M059J (cell line): ENCODE results near the gene CD79A. TPM values are rescaled to one million over a fixed set of nuclear protein-coding genes. Genes with fewer than 3 reads are reported as not detected.

ENCODE experiments used
- DNase-seq: peaks from one replicate; pipeline ENCODE4 v3.0.0-alpha.2; 2012; ENCODE audit warnings: low read depth
- total RNA-seq: library from RNA; depleted of rRNA; stranded (reverse); fragments of >200 nt; shearing (Covaris generic); gene quantifications from 2 replicates; pipeline ENCODE4 v1.2.3, GENCODE V29; 2014; rRNA removed

Gene CD79A
- 0.12 TPM in 1 of 2 replicates, not detected in the other for total RNA-seq

DNA sequence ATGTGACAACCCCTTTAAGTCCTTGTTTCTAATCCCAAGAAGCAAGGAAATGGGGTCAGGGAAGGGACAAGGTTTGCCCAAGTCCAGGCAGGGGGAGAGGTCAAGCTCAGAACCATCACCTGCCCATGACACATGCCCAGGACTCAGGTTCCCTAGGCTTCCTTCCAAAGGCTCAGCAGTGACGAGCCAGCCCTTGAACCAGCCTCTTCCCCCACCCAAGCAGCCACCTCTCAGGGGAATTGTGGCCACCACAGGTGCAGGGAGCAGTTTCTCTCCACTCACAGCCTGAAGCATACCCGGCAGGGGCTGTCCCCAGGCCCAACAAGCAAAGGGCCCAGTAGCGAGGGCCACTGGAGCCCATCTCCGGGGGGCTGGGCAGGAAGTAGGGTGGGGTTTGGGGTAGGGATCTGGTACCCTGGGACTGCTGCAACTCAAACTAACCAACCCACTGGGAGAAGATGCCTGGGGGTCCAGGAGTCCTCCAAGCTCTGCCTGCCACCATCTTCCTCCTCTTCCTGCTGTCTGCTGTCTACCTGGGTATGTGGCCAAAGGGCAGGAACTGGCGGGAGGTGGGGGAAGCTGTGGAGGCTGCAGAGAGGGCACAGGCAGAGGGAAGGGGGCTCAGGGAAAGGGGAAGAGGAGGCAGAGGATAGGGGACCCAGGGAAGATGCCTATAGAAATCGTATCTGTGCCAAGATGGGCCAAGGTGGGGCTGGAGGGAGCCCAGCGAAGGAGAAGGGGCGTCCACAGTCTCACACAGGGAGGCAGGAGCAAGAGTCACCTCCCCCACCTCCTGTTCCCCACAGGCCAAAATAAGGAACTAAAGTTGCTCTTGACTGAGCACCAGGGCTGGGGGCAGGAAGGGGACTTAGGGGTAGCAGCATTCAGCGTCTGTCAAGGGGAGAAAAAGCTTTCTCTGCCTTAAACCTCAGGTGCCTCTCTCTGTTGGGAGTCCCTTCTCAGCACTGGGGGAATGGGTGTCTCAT lies at the start of gene CD79A:
CD79A (plus strand) TSS at position 433 of the 986 bp plus-strand sequence; CDS start at position 459, 26 bp downstream.
- no peak for DNase-seq

DNA sequence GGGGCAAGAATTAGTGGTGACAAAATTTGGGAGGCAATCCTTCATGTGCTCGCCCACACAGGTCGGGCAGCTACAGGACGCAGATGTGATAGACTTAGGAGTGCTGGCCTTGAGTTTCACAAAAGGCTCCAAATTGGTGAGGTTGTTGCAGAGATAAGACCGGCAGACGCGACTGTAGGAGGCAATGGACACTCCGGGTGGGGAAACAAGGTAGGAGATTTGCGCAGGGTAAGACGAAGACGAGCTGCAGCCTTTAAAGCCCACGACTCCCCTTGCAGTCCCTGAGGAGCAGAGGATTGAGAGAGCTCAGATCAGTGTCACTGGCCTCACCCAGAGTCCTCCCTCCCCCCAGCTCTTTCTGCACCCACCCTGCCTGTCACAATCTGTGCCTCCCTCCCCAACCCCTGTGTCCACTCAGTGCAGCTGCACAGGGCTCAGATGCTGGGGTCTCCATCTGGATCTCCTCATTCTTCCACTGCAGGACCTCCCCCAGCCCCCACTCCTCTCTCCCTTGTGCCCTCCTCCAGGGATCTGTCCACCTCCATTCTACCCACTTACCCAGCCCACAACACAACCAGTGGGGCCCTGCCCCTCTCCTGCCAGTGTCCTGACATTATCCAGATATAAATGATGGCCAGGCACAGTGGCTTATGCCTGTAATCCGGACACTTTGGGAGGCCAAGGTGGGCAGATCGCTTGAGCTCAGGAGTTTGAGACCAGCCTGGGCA lies 38.9 kb upstream of the CD79A start:
- DNase-seq, result no peak

DNA sequence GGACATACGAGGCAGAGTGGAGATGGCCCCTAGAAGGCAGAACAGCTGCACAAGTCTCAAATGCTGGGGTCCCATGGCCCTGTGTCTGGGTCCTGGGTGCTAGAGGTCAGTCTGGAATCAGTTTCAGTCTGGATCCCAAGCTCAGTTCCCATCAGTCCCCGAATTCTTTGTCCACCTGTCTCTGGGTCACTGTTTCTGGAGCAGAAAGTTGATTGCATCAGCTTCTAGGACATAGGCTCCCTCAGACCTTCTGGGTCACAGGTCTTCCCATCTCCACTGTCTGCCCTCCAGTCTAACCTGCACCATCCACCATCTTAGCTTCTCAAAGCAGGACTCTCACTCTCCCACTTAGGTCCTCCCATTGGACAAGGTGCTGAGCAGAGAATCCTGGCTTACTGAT lies 37.9 kb upstream of the CD79A start:
- no peak for DNase-seq

DNA sequence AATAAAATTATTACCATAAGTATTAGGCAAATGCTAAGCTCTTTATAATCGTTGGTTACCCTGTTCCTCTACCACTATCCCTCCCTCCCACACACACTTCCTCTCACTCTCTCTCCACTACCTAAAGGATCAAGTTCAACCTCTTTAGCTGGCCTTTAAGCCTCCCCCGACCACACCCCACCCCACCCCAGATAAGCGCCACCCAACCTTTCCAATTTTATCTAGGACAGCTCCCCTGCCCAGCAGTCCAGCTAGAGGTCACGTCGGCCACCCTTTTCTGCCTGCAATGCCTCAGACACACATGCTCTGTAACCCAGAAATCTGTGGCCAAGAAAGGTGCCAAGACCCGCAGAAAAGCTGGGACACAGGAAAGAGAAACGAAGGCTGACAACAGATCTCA lies 33.7 kb upstream of the CD79A start:
- no peak for DNase-seq

DNA sequence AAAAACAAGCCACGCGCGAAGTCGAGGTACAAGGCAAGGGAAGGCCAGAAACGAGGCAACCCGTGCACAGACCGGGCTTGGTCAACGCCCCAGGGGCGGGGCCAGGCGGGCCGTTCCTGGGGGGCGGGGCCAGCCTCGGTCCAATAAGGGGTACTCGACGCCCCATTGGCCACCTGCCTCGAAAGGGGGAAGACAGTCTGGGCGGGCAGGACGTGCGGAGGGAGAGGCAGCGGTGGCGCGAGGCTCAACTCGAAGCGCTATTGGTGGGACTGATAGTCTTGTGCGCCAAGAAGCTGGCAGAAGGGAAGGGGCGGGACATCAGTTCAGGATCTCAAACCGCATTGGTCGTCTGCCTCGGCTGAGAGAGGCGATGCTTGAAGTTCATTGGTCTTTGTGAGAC lies 32.5 kb upstream of the CD79A start, which contains the start of gene LYPD4:
LYPD4 (minus strand) TSS at position 83 of the 400 bp plus-strand sequence. CDS start 5,398 bp downstream, outside the sequence.
- DNase-seq, result no peak

DNA sequence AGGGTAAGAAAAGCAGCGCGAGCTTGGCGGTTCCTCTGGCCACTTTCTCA lies 32.3 kb upstream of the CD79A start, which contains the start of gene DMRTC2:
DMRTC2 (plus strand) TSS at position 42 of the 50 bp plus-strand sequence. CDS start 2,387 bp downstream, outside the sequence.
- DNase-seq, result no peak

DNA sequence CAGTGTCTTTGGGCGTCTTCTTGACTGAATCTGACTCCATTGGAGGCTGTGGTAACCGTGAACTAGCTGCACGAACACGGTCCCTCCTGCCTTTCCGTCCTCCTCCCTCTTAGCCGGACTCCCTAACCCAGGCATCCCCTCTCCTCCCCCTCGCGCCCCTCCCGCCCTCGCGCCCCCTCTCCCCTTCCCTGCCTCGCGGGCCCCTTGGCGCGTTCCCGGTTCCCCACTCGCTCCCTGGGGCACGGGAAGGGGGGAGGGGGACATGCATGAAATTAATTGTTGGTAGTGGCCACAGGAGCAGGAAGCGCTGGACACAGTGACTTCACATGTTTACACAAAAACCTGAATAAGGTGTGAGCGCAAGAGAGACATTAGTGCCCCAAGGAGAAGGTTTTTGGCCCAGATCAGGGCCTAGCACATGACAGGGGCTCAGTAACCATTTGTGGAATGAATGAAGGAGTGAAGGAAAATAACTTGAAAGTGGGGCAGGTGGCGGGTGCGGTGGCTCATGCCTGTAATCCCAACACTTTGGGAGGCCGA lies 32.0 kb upstream of the CD79A start:
- DNase-seq, result no peak

DNA sequence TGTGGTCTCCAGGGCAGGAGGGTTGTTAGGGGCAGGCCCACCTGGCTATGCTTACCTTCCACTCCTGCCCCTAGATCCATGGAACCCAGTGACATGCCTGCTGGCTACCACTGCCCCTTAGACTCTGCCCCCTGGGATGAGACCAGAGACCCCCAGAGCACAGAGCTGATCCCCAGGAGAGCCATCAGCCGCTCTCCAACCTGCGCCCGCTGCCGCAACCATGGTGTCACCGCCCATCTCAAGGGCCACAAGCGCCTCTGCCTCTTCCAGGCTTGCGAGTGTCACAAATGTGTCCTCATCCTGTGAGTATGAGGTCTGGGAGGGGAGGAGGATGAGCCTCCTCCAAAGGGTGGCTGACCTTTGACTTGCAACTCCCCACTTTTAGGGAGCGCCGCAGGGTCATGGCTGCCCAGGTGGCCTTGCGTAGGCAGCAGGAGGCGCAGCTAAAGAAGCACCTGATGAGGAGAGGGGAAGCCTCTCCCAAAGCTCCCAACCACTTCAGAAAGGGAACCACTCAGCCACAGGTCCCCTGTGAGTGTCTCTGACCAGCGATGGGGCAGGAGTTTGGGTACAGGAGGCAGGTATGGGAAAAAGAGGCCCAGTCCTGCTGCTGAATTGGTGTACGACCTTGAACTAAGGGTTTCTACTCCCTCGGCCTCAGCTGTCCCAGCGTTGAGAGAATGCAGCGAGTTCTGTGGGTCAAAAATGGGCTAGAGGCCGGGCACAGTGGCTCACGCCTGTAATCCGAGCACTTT lies 29.6 kb upstream of the CD79A start:
- no peak for DNase-seq

DNA sequence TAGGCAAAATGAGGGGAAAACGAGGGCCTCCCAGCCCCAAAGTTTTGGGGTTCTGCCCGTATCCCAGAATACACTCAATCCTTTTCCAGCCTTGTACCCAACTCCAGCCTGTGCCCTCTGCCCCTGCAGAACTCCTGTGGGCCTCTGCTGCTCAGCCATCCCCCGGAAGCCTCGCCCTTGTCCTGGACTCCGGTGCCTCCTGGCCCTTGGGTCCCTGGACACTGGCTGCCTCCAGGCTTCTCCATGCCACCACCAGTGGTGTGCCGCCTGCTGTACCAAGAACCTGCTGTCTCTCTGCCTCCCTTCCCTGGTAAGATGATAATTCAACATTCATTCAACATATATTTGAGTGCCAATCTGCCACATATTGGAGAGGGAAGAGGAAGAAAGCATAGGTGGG lies 28.4 kb upstream of the CD79A start:
- no peak for DNase-seq

DNA sequence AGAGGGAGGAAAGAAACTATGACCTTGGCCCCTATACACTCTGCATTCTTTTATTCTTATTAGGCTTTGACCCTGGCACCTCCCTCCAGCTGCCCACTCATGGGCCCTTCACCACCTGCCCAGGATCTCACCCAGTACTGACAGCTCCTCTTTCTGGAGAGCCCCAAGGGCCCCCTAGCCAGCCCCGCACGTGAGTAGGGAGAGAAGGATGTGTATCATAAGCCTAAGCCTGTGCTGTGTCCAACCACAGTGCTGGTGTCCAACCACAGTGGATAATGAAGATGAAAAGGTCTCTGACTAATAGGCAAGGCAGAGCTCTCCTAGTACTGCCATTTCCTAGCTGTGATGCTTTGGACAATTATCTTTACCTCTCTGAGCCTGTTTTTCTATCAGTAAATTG lies 28.0 kb upstream of the CD79A start:
- DNase-seq, result no peak

DNA sequence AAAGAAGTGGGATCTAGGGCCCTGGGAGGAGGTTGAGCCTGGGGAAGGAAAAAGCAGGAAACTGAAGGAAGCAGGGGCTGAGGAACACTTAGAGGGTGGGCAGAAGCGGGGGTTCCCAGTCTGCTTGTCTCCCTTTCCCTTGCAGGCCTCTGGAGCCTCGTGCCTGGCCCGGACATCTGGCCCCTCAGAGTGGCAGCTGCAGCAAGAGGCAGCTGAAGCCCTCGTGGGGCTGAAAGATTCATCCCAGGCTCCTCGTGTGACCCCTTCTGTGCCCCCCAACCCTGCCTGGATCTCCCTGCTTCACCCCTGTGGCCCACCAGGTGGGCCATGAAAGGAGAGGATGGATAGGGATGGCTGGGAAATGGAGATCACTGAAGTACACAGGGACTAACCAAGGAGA lies 26.7 kb upstream of the CD79A start:
- DNase-seq, result no peak

DNA sequence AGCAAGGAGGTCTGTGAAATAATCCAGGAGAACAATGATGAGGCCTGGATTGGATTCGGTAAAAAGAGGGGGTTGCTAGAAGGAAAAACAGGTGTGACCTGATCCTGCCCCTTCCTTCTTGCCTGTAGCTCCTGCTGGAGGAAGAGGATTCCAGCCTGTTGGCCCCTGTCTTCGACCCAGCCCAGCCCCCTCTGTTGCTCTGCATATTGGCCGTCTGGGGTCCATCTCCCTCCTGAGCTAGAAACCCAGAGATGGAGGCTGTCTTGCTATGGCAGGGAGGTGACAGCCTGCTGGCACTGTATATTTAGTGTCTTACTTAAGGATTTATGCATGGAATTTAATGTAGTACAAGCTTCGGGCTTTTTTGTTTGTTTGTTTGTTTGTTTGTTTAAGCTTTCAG lies 25.6 kb upstream of the CD79A start:
- DNase-seq, result no peak

DNA sequence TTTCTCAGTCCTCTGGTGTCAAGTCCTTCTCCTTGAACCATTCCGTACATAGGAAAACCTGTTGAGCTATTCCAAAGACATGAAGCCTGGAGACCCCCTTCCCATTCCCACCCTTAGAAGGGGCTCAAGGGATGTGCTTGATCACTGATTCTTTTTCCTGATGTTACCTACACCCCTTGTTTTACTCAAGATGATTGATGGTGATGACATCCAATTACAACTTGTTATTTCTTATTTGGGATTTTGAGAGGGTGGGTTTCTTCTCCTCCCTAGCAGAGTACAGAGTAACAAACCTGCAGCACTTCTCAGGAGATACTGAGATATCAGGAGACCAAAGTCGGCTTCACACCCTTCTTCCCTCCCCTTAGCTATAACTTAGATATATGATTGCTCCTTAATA lies 23.7 kb upstream of the CD79A start:
- DNase-seq, result no peak

DNA sequence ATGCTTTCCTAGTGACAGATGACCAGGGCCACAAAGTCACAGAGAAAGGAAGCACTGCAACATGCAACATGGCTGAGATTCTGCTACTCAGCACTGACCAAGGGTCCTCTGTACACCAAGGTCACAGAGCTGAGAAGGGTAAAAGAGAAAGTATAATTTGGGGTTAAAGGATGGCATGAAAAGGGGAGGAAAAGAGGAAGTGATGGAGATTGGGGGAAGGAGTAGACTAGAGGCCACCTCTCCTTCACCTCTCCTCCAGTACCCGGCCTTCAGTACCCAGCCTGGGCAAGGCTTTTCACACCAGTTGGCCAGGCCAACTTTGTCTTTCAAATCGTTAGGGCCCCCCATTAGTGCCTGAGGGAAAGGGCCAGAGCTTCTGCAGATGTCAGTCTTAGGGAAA lies 23.3 kb upstream of the CD79A start:
- DNase-seq, result no peak

DNA sequence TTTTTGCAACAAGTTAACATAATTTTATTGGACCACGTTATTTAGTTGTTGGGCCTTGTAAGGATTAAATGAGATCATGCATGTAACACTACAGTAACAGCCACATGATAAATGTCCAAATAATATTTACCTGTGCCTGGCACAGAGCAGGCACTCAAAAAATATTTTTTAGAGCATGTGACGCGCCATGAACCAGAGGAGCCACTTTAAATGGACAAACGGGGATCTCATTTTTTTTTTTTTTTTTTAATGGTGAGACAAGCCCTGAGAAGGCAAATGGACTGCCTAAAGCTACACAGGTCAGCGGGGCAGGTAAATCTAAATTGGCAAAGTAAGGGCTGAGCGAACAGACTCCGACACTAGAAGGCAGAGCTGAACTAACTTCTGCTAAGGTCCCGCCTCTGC lies 17.9 kb upstream of the CD79A start:
- DNase-seq, result no peak

DNA sequence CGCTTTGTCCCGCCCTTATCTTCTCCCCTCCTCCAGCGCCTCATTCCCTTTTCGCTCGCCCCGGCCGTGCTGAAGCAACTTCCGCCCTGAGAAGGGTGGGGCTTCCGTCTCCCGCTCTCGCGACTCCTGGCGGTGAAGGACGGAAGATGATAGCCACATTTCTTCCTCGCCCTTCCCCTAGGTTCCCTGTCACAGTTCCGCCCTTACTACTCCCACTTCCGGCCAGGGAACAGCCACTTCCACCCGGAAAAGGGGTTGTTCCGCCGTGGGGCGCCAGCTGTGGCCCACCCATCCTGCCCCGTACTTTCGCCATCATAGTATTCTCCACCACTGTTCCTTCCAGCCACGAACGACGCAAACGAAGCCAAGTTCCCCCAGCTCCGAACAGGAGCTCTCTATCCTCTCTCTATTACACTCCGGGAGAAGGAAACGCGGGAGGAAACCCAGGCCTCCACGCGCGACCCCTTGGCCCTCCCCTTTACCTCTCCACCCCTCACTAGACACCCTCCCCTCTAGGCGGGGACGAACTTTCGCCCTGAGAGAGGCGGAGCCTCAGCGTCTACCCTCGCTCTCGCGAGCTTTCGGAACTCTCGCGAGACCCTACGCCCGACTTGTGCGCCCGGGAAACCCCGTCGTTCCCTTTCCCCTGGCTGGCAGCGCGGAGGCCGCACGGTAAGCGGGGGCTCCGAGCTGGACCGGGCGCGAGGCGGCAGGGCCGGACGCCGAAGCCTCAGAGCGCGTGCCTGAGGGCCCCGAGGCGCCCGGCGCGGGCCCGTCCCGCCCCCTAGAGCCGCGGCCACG lies 17.3 kb upstream of the CD79A start, which contains the start of gene RPS19:
RPS19 (plus strand) TSS at position 638 of the 801 bp plus-strand sequence. CDS start 520 bp downstream, outside the sequence.
- DNase-seq, result peak; percentile 98

DNA sequence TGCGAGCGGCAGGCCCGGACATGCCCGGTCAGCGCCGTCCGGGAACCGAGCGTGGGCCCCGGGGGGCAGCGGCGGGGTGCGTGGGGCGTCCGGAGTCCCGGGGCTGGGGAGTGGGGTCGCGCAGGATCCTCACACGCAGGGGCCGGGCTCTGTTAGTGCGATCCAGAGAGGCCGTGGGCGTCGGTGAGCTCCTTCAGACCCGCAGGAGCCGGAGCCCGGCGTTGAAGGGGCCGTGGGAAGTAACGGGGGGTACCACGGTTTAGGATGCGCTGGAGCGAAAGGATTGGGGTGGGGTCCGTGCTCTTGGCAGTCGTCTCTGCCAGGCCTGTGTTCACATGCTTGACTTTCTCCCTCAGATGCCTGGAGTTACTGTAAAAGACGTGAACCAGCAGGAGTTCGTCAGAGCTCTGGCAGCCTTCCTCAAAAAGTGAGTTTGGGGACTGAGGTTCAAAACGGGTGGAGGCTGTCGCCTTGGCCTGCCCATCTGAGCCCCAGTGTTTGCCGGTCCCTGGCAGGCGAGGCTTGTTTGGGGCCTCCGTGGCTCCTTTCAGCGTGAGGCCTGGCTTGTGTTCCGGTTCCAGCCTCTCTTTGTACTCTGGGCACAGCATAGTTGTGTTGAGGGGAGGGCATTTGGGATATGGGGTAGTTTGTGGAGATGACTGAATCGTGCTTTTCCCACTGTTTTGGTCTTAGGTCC lies 16.5 kb upstream of the CD79A start:
- no peak for DNase-seq

DNA sequence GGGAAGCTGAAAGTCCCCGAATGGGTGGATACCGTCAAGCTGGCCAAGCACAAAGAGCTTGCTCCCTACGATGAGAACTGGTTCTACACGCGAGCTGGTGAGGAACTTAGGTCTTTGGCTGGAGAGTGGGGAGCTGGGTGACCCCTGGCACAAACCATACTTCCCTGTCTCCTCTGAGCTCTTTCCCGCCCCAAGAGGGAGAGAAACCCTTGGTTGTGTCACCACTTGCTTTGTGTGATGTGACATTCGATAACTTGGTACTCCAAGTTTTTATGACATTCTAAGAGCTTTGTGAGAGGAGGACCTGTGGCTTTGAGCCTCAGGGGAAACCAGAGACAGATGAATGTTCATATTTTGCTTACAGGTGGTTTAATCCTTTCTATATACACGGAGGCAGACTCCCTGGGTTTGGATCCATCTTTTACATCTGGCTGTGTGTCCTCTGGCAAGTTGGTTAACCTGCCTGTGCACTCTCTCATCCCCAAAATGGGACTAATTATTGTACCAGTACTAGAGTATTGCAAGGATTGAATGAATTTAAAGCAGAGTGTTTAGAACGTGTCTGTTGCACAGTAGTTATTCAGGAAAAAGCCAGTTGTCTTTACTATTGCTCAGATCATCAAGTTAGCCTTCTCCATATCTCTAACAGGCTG lies 15.8 kb upstream of the CD79A start:
- DNase-seq, result no peak

DNA sequence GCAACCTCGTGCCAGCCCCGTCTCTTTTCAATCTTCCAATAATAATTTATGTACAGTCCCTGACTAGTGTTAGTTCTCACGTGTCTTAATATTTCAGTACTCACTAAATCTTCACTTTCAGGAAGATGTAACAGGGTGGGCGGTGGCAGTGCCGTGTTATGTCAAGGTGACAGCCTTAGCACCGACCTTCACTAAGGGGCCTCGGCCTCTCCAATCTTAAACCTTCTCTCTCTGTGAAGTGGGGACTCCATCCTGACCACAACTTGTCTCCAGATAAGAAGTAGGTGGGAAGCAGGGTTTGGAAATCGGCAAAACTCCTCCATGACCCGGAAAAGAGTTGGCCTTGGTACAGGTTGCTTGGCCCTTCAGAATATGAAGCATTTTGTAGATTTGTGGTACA lies 15.2 kb upstream of the CD79A start:
- no peak for DNase-seq

DNA sequence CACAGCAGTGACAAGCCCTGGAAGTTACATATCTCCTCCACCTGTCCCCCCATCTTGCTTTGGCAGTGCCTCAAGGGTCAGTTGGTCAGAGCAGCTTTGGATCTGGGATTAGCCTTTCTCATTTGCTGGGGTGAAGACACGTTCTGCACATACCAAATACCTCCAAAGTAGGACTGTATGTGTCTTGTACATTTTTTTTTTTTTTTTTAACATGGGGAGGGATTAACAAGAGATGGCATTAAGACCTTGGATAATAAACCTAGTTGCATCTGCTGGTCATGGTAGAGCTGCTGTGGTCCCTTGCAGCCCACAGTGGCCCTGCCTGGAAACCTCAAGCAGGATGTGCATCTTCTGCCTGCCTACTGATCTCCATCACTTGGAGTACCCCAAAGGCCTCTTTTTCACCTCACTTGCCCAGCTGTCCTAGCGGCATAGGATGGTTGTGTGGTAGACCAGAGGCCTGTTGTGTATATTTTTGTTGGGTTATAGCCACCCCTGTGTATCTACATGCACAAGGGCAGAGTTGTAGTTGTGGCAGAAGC lies 14.6 kb upstream of the CD79A start:
- no peak for DNase-seq
